Heart right ventricle (tissue), 16 donors: ENCODE data around the gene POLR3K. TPM values are rescaled to one million over a fixed set of nuclear protein-coding genes. Genes with fewer than 3 reads are reported as not detected.
A peak's percentile ranks its signal among the peaks of the same experiment; 100 is the strongest.

Source experiments
- ATAC-seq, 8 donors: fragments of 200-7000 bp; cut with Tn5 transposase; one replicate each; pipeline ENCODE4 v1.9.1; 2020; ENCODE audit warnings: mild to moderate bottlenecking in 8 of 8, moderate library complexity in 8 of 8, moderate number of reproducible peaks in 1 of 8
- DNase-seq, 2 donors: peaks; one replicate each; pipeline ENCODE4 v3.0.0-alpha.2; 2020
- H3K27ac ChIP-seq, 10 donors: fragments of 200-600 bp; sonication (generic) in 2 of 10; one replicate each; pipeline versions ENCODE4 v1.5.0 to v1.8.0; 2020 to 2022; ENCODE audit warnings: mild to moderate bottlenecking in 3 of 10
- H3K27me3 ChIP-seq, 7 donors: fragments of 200-600 bp; one replicate each; pipeline ENCODE4 v1.8.0; 2021 to 2022; ENCODE audit warnings: mild to moderate bottlenecking in 2 of 7
- H3K36me3 ChIP-seq, 9 donors: fragments of 200-600 bp; sonication (generic) in 1 of 9; one replicate each; pipeline versions ENCODE4 v1.5.0 to v1.8.0; 2020 to 2022; ENCODE audit warnings: mild to moderate bottlenecking in 2 of 9
- H3K4me1 ChIP-seq, 9 donors: fragments of 200-600 bp; sonication (generic) in 1 of 9; one replicate each; pipeline versions ENCODE4 v1.5.0 to v1.8.0; 2020 to 2022; ENCODE audit warnings: mild to moderate bottlenecking in 4 of 9
- H3K4me3 ChIP-seq, 10 donors: fragments of 200-600 bp; sonication (generic) in 2 of 10; one replicate each; pipeline versions ENCODE4 v1.5.0 to v1.8.0; 2020 to 2022; ENCODE audit warnings: mild to moderate bottlenecking in 7 of 10, moderate library complexity in 2 of 10
- H3K9me3 ChIP-seq, 11 donors: fragments of 200-600 bp in 10 of 11; sonication (generic) in 2 of 11; one replicate each; pipeline versions ENCODE4 v1.5.0 to v1.8.0; 2013 to 2022; ENCODE audit warnings: mild to moderate bottlenecking in 2 of 11, control low read depth in 1 of 11, moderate library complexity in 1 of 11
- CTCF ChIP-seq, 9 donors: fragments of 200-600 bp; sonication (generic) in 2 of 9; IDR thresholded peaks; one replicate each; pipeline versions ENCODE4 v1.5.0 to v1.8.0; 2021 to 2022; ENCODE audit warnings: antibody characterized with exemption in 9 of 9, mild to moderate bottlenecking in 5 of 9, moderate library complexity in 1 of 9
- WGBS, 2 donors: extraction: QIAGEN DNeasy Blood & Tissue Kit; methylation state at CpG; one replicate each; pipeline ENCODE4 v1.1.7; 2013; ENCODE audit warnings: inconsistent platforms in 1 of 2; 5-methylcytosine and 5-hydroxymethylcytosine counted together
- intact Hi-C, 10 donors: fragments of 100-400 bp; cut with DNase I; formaldehyde crosslinking; loops; one replicate each; pipeline versions ENCODE4 v1.11.1 to v1.14.2; 2022
- polyA plus RNA-seq, 2 donors: library from polyadenylated mRNA; stranded (reverse); fragments of 200-250 nt; gene quantifications; one replicate each; pipeline ENCODE4 v1.2.3, GENCODE V29; 2013
- total RNA-seq, 10 donors: library from RNA; stranded (reverse); fragmentation: NEBNext Ultra II Directional in 3 of 10; extraction: Animal tissue kit (Norgen Biotek cat#: 25700) in 3 of 10; gene quantifications; one replicate each; pipeline versions ENCODE4 v1.2.1 to v1.2.4, GENCODE V29; 2021 to 2023
- donor health status: Arrhythmogenic right ventricular cardiomyopathy.
- donor health status: ischemic (EF 13 %, LVEDD 7.1; RV severe dilation, severe dysfunction).
- donor health status: healthy with polysubstance abuse.
- donor health status: DM: no; HTN: yes; CAD: no.
- donor health status: DM: no; HTN: no; CAD: no.
- donor health status: ischemic (EF 25% LVEDD 6.9; RV normal size, moderate dysfunction).
- donor health status: ischemic (EF 25% LVEDD 5.7; RV mildly dilated, moderate dysfunction).
- donor health status: healthy.
- donor health status: DM: yes; HTN: yes; CAD: no.
- donor health status: Ischemic cardiomyopathy.
- donor health status: ischemic (EF 35%, LVEDD 5.7; RV mildly dilated, moderate dysfunction).
- donor health status: nonischemic (EF 11% LVEDD 7.7; RV severe dilation, severe dysfunction).
- donor health status: DM: yes; HTN: yes; CAD: no.
- donor health status: PGD.
- donor health status: ischemic (EF 29% LVEDD 5.4; RV normal size, mild dysfunction).
- donor health status: nonischemic (EF 23%, LVEDD 6.1; RV moderate dilation, normal function).

POLR3K gene
- total and polyA plus RNA-seq, 12 donors: 6.7 to 19.2 (median 10.5) TPM

- DNase-seq: no peak
- WGBS, 2 donors: 55% methylated on average over 5 of the region's 5 CpGs
- peaks cover 51 to 92% (median 90%) of the 10 kb centered on the region in 9 donors for H3K4me1 ChIP-seq
Observed at GRCh38 chr16:71210-71539, 17.8 kb upstream of the POLR3K start.

GRCh38 chr16:69181-69580, 15.8 kb upstream of the POLR3K start:
- H3K36me3 ChIP-seq: peaks cover 0 to 13% (median 6%) of the 10 kb centered on the region in 9 donors
- TF ChIP-seq CTCF (IDR thresholded peaks at IDR 0.05): no peak
- DNase-seq (no peak), ATAC-seq (no peak)
- intact Hi-C loops: loop anchor here in 1 of 10 donors (2.0 kb wide), 1 partner anchor 28 kb away; no protein-coding TSS in a partner anchor
- H3K4me3 ChIP-seq: no peak overlapping the region
- H3K27ac ChIP-seq: peak overlapping the region in 3 of 10 donors; percentile 3 to 20 (median 3)
- WGBS, 2 donors: 60 to 73% methylated on average over 8 of the region's 8 CpGs
- no peaks in the 10 kb centered on the region for H3K9me3 ChIP-seq
- H3K27me3 ChIP-seq: peaks cover 0 to 39% (median 0%) of the 10 kb centered on the region in 7 donors
- peaks cover 43 to 84% (median 76%) of the 10 kb centered on the region in 9 donors for H3K4me1 ChIP-seq

More at GRCh38 chr16:71210-71539, 17.8 kb upstream of the POLR3K start:
- no peak for TF ChIP-seq CTCF (IDR thresholded peaks at IDR 0.05)
- H3K4me3 ChIP-seq: peak overlapping the region; percentile 64 to 89 (median 72)
- no peak for ATAC-seq
- no peaks in the 10 kb centered on the region for H3K9me3 ChIP-seq
- intact Hi-C loops: no loop called here
- H3K27ac ChIP-seq: peak overlapping the region; percentile 86 to 99 (median 95)
- H3K27me3 ChIP-seq: peaks cover 0 to 39% (median 0%) of the 10 kb centered on the region in 7 donors
- H3K36me3 ChIP-seq: peaks cover 0 to 4% (median 0%) of the 10 kb centered on the region in 9 donors

DNA sequence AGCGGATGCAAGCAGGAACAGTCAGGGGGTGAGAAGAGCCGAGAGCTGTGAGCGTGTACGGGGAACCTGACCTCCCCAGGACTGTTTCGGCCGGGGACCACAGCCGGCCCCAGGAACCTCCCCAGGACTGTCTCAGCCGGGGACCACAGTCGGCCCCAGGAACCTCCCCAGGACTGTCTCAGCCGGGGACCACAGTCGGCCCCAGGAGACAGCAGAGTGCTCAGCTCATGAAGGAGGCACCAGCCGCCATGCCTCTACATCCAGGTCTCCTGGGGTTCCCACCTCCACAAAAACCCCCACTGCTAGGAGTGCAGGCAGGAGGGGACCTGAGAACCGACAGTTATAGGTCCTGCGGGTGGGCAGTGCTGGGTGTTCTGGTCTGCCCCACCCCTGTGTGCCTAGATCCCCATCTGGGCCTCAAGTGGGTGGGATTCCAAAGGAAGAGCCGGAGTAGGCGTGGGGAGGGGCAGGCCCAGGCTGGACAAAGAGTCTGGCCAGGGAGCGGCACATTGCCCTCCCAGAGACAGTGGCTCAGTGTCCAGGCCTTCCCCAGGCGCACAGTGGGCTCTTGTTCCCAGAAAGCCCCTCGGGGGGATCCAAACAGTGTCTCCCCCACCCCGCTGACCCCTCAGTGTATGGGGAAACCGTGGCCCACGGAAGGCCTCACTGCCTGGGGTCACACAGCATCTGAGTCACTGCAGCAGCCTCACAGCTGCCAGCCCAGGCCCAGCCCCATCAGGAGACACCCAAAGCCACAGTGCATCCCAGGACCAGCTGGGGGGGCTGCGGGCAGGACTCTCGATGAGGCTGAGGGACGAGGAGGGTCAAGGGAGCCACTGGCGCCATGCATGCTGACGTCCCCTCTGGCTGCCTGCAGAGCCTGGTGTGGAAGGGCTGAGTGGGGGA, 14.7 kb upstream of the POLR3K start:
- intact Hi-C loops: loop anchor here in 2 of 10 donors (2.0 kb wide), 1 partner anchor 29 kb away; no protein-coding TSS in a partner anchor
- WGBS, 2 donors: 70 to 76% methylated on average over 27 of the region's 27 CpGs
- H3K4me1 ChIP-seq: peaks cover 37 to 74% (median 66%) of the 10 kb centered on the region in 9 donors
- peaks cover 0 to 24% (median 15%) of the 10 kb centered on the region in 9 donors for H3K36me3 ChIP-seq
- no peak overlapping the region for H3K4me3 ChIP-seq
- H3K27ac ChIP-seq: peak overlapping the region in 6 of 10 donors; percentile 20 to 50 (median 36)
- ATAC-seq: peak in 1 of 8 donors; percentile 9
- TF ChIP-seq CTCF (IDR thresholded peaks at IDR 0.05): no peak
- peaks cover 0 to 28% (median 0%) of the 10 kb centered on the region in 7 donors for H3K27me3 ChIP-seq
- DNase-seq: peak in 1 of 2 donors; percentile 27
- no peaks in the 10 kb centered on the region for H3K9me3 ChIP-seq

DNA sequence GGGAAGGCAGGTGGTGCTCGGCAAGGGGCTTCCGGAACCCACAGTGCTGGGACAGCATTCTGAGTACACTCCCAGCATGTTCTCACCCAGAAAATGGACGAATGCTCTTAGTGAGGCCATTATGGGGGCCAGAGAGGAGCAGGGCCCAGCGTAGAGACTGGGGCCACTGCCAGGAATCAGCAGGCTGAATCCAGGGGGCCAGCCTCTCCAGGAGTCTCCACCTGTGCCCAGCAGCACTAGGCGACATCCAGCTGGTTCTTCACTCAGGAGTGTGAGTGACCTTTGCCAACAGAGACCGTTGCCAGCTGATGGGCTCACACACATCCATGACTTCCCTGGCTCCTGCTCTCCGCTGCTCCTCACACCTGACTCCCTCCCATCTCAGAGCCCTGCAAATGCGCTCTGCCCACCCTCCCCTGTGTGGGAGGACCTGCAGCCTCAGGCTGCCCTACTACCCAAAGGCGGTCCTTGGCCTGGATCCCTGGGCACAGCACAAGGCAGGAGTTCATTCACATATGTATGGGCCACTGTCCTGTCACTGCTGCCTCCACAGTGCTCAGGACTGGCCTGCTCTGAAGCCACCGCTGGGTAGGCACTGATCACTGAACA, 13.9 kb upstream of the POLR3K start:
- H3K4me3 ChIP-seq: no peak overlapping the region
- DNase-seq (peak in 1 of 2 donors; percentile 21), ATAC-seq (no peak)
- peaks cover 0 to 32% (median 23%) of the 10 kb centered on the region in 9 donors for H3K36me3 ChIP-seq
- intact Hi-C loops: loop anchor here in 1 of 10 donors (2.0 kb wide), 1 partner anchor 30 kb away; no protein-coding TSS in a partner anchor
- peaks cover 35 to 68% (median 60%) of the 10 kb centered on the region in 9 donors for H3K4me1 ChIP-seq
- peaks cover 0 to 22% (median 0%) of the 10 kb centered on the region in 7 donors for H3K27me3 ChIP-seq
- no peak for TF ChIP-seq CTCF (IDR thresholded peaks at IDR 0.05)
- WGBS, 2 donors: 67 to 70% methylated on average over 10 of the region's 10 CpGs
- peak overlapping the region in 5 of 10 donors; percentile 21 to 50 (median 37) for H3K27ac ChIP-seq
- no peaks in the 10 kb centered on the region for H3K9me3 ChIP-seq
